PFSK-1 (cell line): Measurements from ENCODE around the gene C3orf20.

Experiments used
- FOXP2 ChIP-seq: optimal IDR thresholded peaks from 2 replicates; pipeline ENCODE3; 2011; ENCODE audit warnings: borderline replicate concordance, control low read depth, inconsistent platforms; ENCODE audit not compliant: insufficient read depth; ENCODE audit errors: extremely low read length, extremely low read depth
- POLR2AphosphoS5 ChIP-seq: IDR thresholded peaks from 2 replicates; pipeline ENCODE4 v1.6.1; 2012; ENCODE audit warnings: low read depth, mild to moderate bottlenecking, control low read depth, low read length, moderate library complexity
- REST ChIP-seq, 2 experiments: IDR thresholded peaks; 2 replicates each; pipeline versions ENCODE4 v1.6.1 to v1.8.0; 2011 to 2012; ENCODE audit warnings: low read depth in 2 of 2, low read length in 2 of 2, control low read depth in 1 of 2, inconsistent platforms in 1 of 2, mild to moderate bottlenecking in 1 of 2, moderate library complexity in 1 of 2; ENCODE audit not compliant: insufficient read depth in 1 of 2
- SIN3A ChIP-seq: IDR thresholded peaks from 2 replicates; pipeline ENCODE4 v1.6.1; 2012; ENCODE audit warnings: mild to moderate bottlenecking, low read length, moderate library complexity, borderline replicate concordance; ENCODE audit not compliant: insufficient read depth
- TAF1 ChIP-seq: IDR thresholded peaks from 2 replicates; pipeline ENCODE4 v1.6.1; 2012; ENCODE audit warnings: low read length, control low read depth, borderline replicate concordance; ENCODE audit not compliant: insufficient read depth

C3orf20 gene

GRCh38 chr3:14663396-14664135 is 11.4 kb upstream of the C3orf20 start:
- TF ChIP-seq SIN3A (no peak), FOXP2 (no peak), POLR2AphosphoS5 (no peak), TAF1 (no peak), REST (IDR thresholded peaks at IDR 0.05; ENCODE audit: insufficient read depth in 1 of 2, low read depth in 2 of 2, low read length in 2 of 2) (no peak)

GRCh38 chr3:14664170-14664569 is 10.8 kb upstream of the C3orf20 start:
- TF ChIP-seq SIN3A (no peak), REST (IDR thresholded peaks at IDR 0.05; ENCODE audit: insufficient read depth in 1 of 2, low read depth in 2 of 2, low read length in 2 of 2) (no peak), POLR2AphosphoS5 (no peak), TAF1 (no peak), FOXP2 (no peak)

- no peak for TF ChIP-seq POLR2AphosphoS5
- TF ChIP-seq FOXP2: no peak
- TF ChIP-seq SIN3A: no peak
- TF ChIP-seq TAF1: no peak
- TF ChIP-seq REST (IDR thresholded peaks at IDR 0.05; ENCODE audit: insufficient read depth in 1 of 2, low read depth in 2 of 2, low read length in 2 of 2): no peak
Measured at GRCh38 chr3:14672588-14672987, 2.4 kb upstream of the C3orf20 start.

- no peak for TF ChIP-seq SIN3A
- no peak for TF ChIP-seq FOXP2
- TF ChIP-seq POLR2AphosphoS5: no peak
- TF ChIP-seq TAF1: no peak
- no peak for TF ChIP-seq REST (IDR thresholded peaks at IDR 0.05; ENCODE audit: insufficient read depth in 1 of 2, low read depth in 2 of 2, low read length in 2 of 2)
Measured at GRCh38 chr3:14676881-14677280, 1.9 kb downstream of the C3orf20 start.

GRCh38 chr3:14678015-14678503 is 3.1 kb downstream of the C3orf20 start:
- no peak for TF ChIP-seq TAF1
- TF ChIP-seq REST (IDR thresholded peaks at IDR 0.05; ENCODE audit: insufficient read depth in 1 of 2, low read depth in 2 of 2, low read length in 2 of 2): no peak
- TF ChIP-seq POLR2AphosphoS5: no peak
- TF ChIP-seq FOXP2: no peak
- no peak for TF ChIP-seq SIN3A
